ENCODE results near the gene ARMC3. TPM values are rescaled to one million over a fixed set of nuclear protein-coding genes. Genes with fewer than 3 reads are reported as not detected.

The ARMC3 gene
- total RNA-seq, 1 experiment from 2014 or later, result 0.09 TPM

GRCh38 chr10:22911067-22911466, 16.8 kb upstream of the ARMC3 start:
- Histone ChIP-seq H2BK15ac (ENCODE audit: low read depth, low read length) (no peak overlapping the region), H4K91ac (ENCODE audit: insufficient read length, low read depth, low read length) (no peak overlapping the region), H3K23ac (ENCODE audit: insufficient read length, low read depth, low read length) (no peak overlapping the region), H4K20me1 (ENCODE audit: control insufficient read depth, insufficient read depth, insufficient read length) (no peaks in the 10 kb centered on the region), H4K5ac (ENCODE audit: insufficient read length, low read depth, low read length) (no peak overlapping the region), H3K18ac (ENCODE audit: insufficient read length, low read depth, low read length) (no peak overlapping the region), H2BK12ac (ENCODE audit: insufficient read length, low read depth, low read length) (no peak overlapping the region), H3K9ac (ENCODE audit: extremely low read depth, insufficient read length, low read length) (no peak overlapping the region), H3T11ph (ENCODE audit: low read length) (no peak overlapping the region), H3K23me2 (ENCODE audit: insufficient read length, low read depth, low read length, poor library complexity, severe bottlenecking) (no peaks in the 10 kb centered on the region), H2BK5ac (ENCODE audit: insufficient read length, low read length) (no peak overlapping the region), H3K4ac (ENCODE audit: low read depth, low read length) (no peak overlapping the region), H3K4me2 (ENCODE audit: insufficient read depth, insufficient read length, low read length) (no peak overlapping the region), H3K79me1 (ENCODE audit: insufficient read depth, low read depth, low read length, poor library complexity, severe bottlenecking) (no peaks in the 10 kb centered on the region), H4K8ac (replicated peaks; ENCODE audit: insufficient read length, low read depth, low read length) (no peak overlapping the region), H3K27me3 (ENCODE audit: insufficient read depth, low read length) (no peaks in the 10 kb centered on the region), H2BK120ac (ENCODE audit: low read depth, low read length, poor library complexity, severe bottlenecking) (no peak overlapping the region), H3K14ac (ENCODE audit: insufficient read depth, low read length) (no peak overlapping the region), H3K56ac (ENCODE audit: insufficient read length, low read depth, low read length) (no peak overlapping the region), H2BK20ac (ENCODE audit: low read depth, low read length, poor library complexity, severe bottlenecking) (no peak overlapping the region), H2AK5ac (ENCODE audit: insufficient read length, low read length) (no peak overlapping the region), H3K4me1 (ENCODE audit: insufficient read depth, low read length) (no peaks in the 10 kb centered on the region), H3K27ac (ENCODE audit: insufficient read length, low read depth, low read length) (no peak overlapping the region), H3K79me2 (ENCODE audit: insufficient read depth, low read length) (no peaks in the 10 kb centered on the region), H3K9me3 (ENCODE audit: control insufficient read depth, low read depth, low read length) (no peaks in the 10 kb centered on the region), H2AFZ (ENCODE audit: low read length) (no peak overlapping the region)
- peaks cover 27 to 33% of the 10 kb centered on the region in 2 experiments for H3K9me3 Mint-ChIP-seq
- TF ChIP-seq CTCF (conservative IDR thresholded peaks at IDR 0.05), result no peak
- peaks cover 12 to 27% (median 20%) of the 10 kb centered on the region in 3 experiments for H3K36me3 Mint-ChIP-seq (ENCODE audit: insufficient read depth in 1 of 3, low read depth in 3 of 3)
- H3K4me1 Mint-ChIP-seq, result no peaks in the 10 kb centered on the region
- no peaks in the 10 kb centered on the region; the same call in 1 of the 2 replicates for H3K27me3 Mint-ChIP-seq (ENCODE audit: low read depth)
- H3K27ac Mint-ChIP-seq, result no peak overlapping the region
- H3K4me3 Mint-ChIP-seq, result no peak overlapping the region
- no CpG with 5 or more reads among the region's 1 CpG for WGBS (ENCODE audit: extremely low coverage, insufficient read length, low lambda C conversion rate)
- DNase-seq, result no peak

Measured in H9 (cell line).